H1 (cell line): ENCODE measurements around the gene TRIM46. TPM values are rescaled to one million over a fixed set of nuclear protein-coding genes. Genes with fewer than 3 reads are reported as not detected.

Experiments used
- CHD7 ChIP-seq: fragments of 300-600 bp; sonication (generic); IDR thresholded peaks from 2 replicates; pipeline ENCODE4 v1.7.1; 2012; ENCODE audit warnings: low read length, moderate library complexity, mild to moderate bottlenecking, inconsistent platforms; ENCODE audit not compliant: insufficient replicate concordance
- CTBP2 ChIP-seq: IDR thresholded peaks from 2 replicates; pipeline ENCODE4 v1.7.0; 2011; ENCODE audit warnings: borderline replicate concordance, mild to moderate bottlenecking, moderate library complexity, mixed read lengths, low read length; ENCODE audit not compliant: insufficient read depth, insufficient read length
- GTF2F1 ChIP-seq: IDR thresholded peaks from 2 replicates; pipeline ENCODE4 v1.6.1; 2012; ENCODE audit warnings: low read depth, low read length, improper control_type of control experiment, borderline replicate concordance
- KDM4A ChIP-seq: IDR thresholded peaks from one replicate; pipeline ENCODE4 v1.7.1; 2012; ENCODE audit warnings: low read depth, mild to moderate bottlenecking, moderate library complexity, low read length, inconsistent platforms; ENCODE audit not compliant: severe bottlenecking
- PHF8 ChIP-seq: fragments of 200-600 bp; sonication (generic); conservative IDR thresholded peaks from 2 replicates; pipeline ENCODE4 v1.7.1; 2012; ENCODE audit warnings: low read depth, mild to moderate bottlenecking, inconsistent platforms, low read length, moderate library complexity
- RNF2 ChIP-seq: fragments of 200-900, 300-1000 bp; sonication (generic); IDR thresholded peaks from 2 replicates; pipeline ENCODE4 v1.7.1; 2016; ENCODE audit warnings: borderline replicate concordance, low read depth, mild to moderate bottlenecking, antibody characterized with exemption, low read length; ENCODE audit not compliant: poor library complexity, severe bottlenecking; ENCODE audit errors: missing control alignments
- SAP30 ChIP-seq: fragments of 300-600 bp; sonication (generic); IDR thresholded peaks from 2 replicates; pipeline ENCODE4 v1.7.1; 2012; ENCODE audit warnings: low read length, moderate library complexity, mild to moderate bottlenecking, inconsistent platforms; ENCODE audit not compliant: insufficient read depth, insufficient replicate concordance
- TBP ChIP-seq: IDR thresholded peaks from 2 replicates; pipeline ENCODE4 v1.6.1; 2011; ENCODE audit warnings: low read depth, low read length, improper control_type of control experiment
- polyA plus RNA-seq, 7 experiments: library from polyadenylated mRNA; depleted of rRNA in 3 of 7; stranded (reverse) in 5 of 7; unstranded in 2 of 7; fragments of >200 nt in 5 of 7; fragments of 200-250 nt in 2 of 7; gene quantifications; 1 replicate in 5 of 7; 2 replicates in 1 of 7; 4 replicates in 1 of 7; pipeline versions ENCODE4 v1.2.1 to v1.2.3, GENCODE V29; 2011 to 2013; ENCODE audit warnings: missing spikeins in 2 of 7, mixed read lengths in 2 of 7
- total RNA-seq: library from RNA; stranded (reverse); fragmentation: NEBNext Ultra II Directional; extraction: Animal tissue kit (Norgen Biotek cat#: 25700); gene quantifications from 2 replicates; pipeline ENCODE4 v1.2.1, GENCODE V29; 2021

The TRIM46 gene
- total and polyA plus RNA-seq, 2 of the 8 experiments (the other 6 are each of a cell fraction or from before 2014, with no cell fraction given): 15.5 to 21.6 TPM

- TF ChIP-seq CTBP2 (peak; percentile 73), CHD7 (no peak), GTF2F1 (no peak), RNF2 (peak; percentile 37), KDM4A (peak; percentile 62), TBP (no peak), SAP30 (peak; percentile 79), PHF8 (0 out of 2 replicates have a peak, but pooled peaks have one; percentile 30)
These were observed 46.3 kb upstream of the TRIM46 start, which contains the start of gene EFNA1 (continued) for GRCh38 chr1:155127105-155127966.
